GM10266 (cell line): Measurements from ENCODE around the gene SND1.

ENCODE experiments used
- DNase-seq: peaks from one replicate; pipeline ENCODE4 v3.0.0; 2012; ENCODE audit errors: extremely low spot score
- CTCF ChIP-seq: IDR thresholded peaks from 2 replicates; pipeline ENCODE4 v1.5.1; 2012; ENCODE audit warnings: mild to moderate bottlenecking, low read depth; ENCODE audit not compliant: control insufficient read depth, insufficient read depth; ENCODE audit errors: missing control alignments

The SND1 gene

DNA sequence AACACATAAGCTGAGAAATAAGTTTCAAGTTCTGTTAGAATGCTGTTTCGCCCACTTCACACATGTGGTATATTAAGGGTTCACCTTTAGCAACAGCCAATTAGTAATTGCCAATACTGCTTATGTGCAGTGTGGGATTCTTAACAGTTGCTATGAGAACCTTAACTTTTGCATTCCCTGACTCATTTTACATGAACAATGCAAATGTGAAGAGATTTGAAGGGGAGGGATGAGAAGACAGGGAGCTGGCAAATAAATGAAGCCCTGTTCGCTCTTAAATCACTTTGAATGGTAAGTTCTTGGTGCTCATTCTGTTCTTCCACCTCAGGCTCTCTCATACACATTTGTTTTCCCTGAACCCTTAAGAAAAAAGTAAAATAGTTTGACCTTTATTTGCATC is 296.9 kb downstream of the SND1 start:
- no peak for DNase-seq
- no peak for TF ChIP-seq CTCF

GRCh38 chr7:127949769-127950222 is 297.8 kb downstream of the SND1 start:
- DNase-seq: no peak
- TF ChIP-seq CTCF: no peak

GRCh38 chr7:127950233-127950935 is 298.4 kb downstream of the SND1 start:
- no peak for TF ChIP-seq CTCF
- no peak for DNase-seq

- no peak for TF ChIP-seq CTCF
- DNase-seq: no peak
Observed at GRCh38 chr7:127953423-127954356, 301.7 kb downstream of the SND1 start.

GRCh38 chr7:127954357-127954748 is 302.4 kb downstream of the SND1 start:
- no peak for TF ChIP-seq CTCF
- no peak for DNase-seq

GRCh38 chr7:127955051-127955531 is 303.1 kb downstream of the SND1 start:
- DNase-seq: no peak
- TF ChIP-seq CTCF: no peak

GRCh38 chr7:127957886-127958285 is 305.9 kb downstream of the SND1 start:
- no peak for TF ChIP-seq CTCF
- no peak for DNase-seq
